Activated naive CD4-positive, alpha-beta T cell treated with anti-CD3 and anti-CD28 coated beads, Interleukin-2, amount 50 U/mL, for 72 hours (primary cell): ENCODE data around the gene IFI30. TPM values are rescaled to one million over a fixed set of nuclear protein-coding genes. Genes with fewer than 3 reads are reported as not detected.
"Not testable (repeated sequence)": the region's sequence is repeated elsewhere in the genome, so short reads cannot be mapped to it uniquely, and the experiment has no call there.

ENCODE experiments used
- ATAC-seq, 2 donors: fragments of 150-1000 bp; cut with Tn5 transposase; 2 replicates each; pipeline ENCODE4 v1.10.0; 2021; ENCODE audit warnings: mild to moderate bottlenecking in 2 of 2, moderate library complexity in 2 of 2
- DNase-seq, 2 donors: peaks; one replicate each; pipeline ENCODE4 v3.0.0; 2021 to 2022; ENCODE audit warnings: low spot score in 2 of 2
- H3K27ac Mint-ChIP-seq, 2 donors: one replicate each; pipeline ENCODE4 v1.8.0; 2022; ENCODE audit warnings: mild to moderate bottlenecking in 2 of 2, mixed read lengths in 2 of 2
- H3K36me3 Mint-ChIP-seq, 2 donors: one replicate each; pipeline ENCODE4 v1.8.0; 2022; ENCODE audit warnings: mixed read lengths in 2 of 2
- H3K9me3 Mint-ChIP-seq, 2 donors: one replicate each; pipeline ENCODE4 v1.8.0; 2022; ENCODE audit warnings: mixed read lengths in 2 of 2
- total RNA-seq, 2 donors: library from RNA; stranded (reverse); gene quantifications; one replicate each; pipeline ENCODE4 v1.2.3, GENCODE V29; 2022

IFI30 gene
- total RNA-seq, 2 donors from 2014 or later, result 28.0 to 65.3 TPM

GRCh38 chr19:18204394-18205199 lies 31.0 kb downstream of the IFI30 start:
- peak; percentile 1 to 25 for ATAC-seq
- H3K9me3 Mint-ChIP-seq, result no peaks in the 10 kb centered on the region

GRCh38 chr19:18205200-18205892 lies 31.7 kb downstream of the IFI30 start:
- ATAC-seq, result no peak
- DNase-seq, result peak; percentile 66 to 69
- H3K9me3 Mint-ChIP-seq, result no peaks in the 10 kb centered on the region
- H3K36me3 Mint-ChIP-seq, result peaks cover 9 to 20% of the 10 kb centered on the region in 2 donors
- peak overlapping the region in 1 of 2 donors; percentile 77 for H3K27ac Mint-ChIP-seq

More at GRCh38 chr19:18204394-18205199, 31.0 kb downstream of the IFI30 start:
- DNase-seq, result peak in 1 of 2 donors; percentile 76
- peak overlapping the region; percentile 77 to 91 for H3K27ac Mint-ChIP-seq
- peaks cover 9 to 20% of the 10 kb centered on the region in 2 donors for H3K36me3 Mint-ChIP-seq

GRCh38 chr19:18206018-18206417 lies 32.4 kb downstream of the IFI30 start:
- peaks cover 9 to 20% of the 10 kb centered on the region in 2 donors for H3K36me3 Mint-ChIP-seq
- no peak for ATAC-seq
- H3K9me3 Mint-ChIP-seq, result no peaks in the 10 kb centered on the region
- H3K27ac Mint-ChIP-seq, result no peak overlapping the region
- no peak for DNase-seq

- DNase-seq (peak in 1 of 2 donors; percentile 82), ATAC-seq (no peak)
- Mint-ChIP-seq H3K27ac (no peak overlapping the region), H3K9me3 (no peaks in the 10 kb centered on the region), H3K36me3 (peaks cover 0 to 5% of the 10 kb centered on the region in 2 donors)
Measured at GRCh38 chr19:18208098-18208951, 34.7 kb downstream of the IFI30 start.

GRCh38 chr19:18209912-18210311 lies 36.3 kb downstream of the IFI30 start:
- peak overlapping the region in 1 of 2 donors; percentile 33 for H3K27ac Mint-ChIP-seq
- not testable (repeated sequence) for DNase-seq, H3K36me3 Mint-ChIP-seq, ATAC-seq, H3K9me3 Mint-ChIP-seq

- Mint-ChIP-seq H3K27ac (no peak overlapping the region), H3K36me3 (no peaks in the 10 kb centered on the region), H3K9me3 (no peaks in the 10 kb centered on the region)
Measured at GRCh38 chr19:18211683-18212082, 38.1 kb downstream of the IFI30 start.

GRCh38 chr19:18214779-18215433 lies 41.3 kb downstream of the IFI30 start:
- Mint-ChIP-seq H3K9me3 (no peaks in the 10 kb centered on the region), H3K36me3 (no peaks in the 10 kb centered on the region), H3K27ac (no peak overlapping the region)
- ATAC-seq, result peak; percentile 59 to 75
- no peak for DNase-seq

More at GRCh38 chr19:18211683-18212082, 38.1 kb downstream of the IFI30 start:
- DNase-seq, result no peak
- ATAC-seq, result no peak

GRCh38 chr19:18216789-18217188 lies 43.2 kb downstream of the IFI30 start:
- Mint-ChIP-seq H3K36me3 (no peaks in the 10 kb centered on the region), H3K27ac (no peak overlapping the region), H3K9me3 (no peaks in the 10 kb centered on the region)
- DNase-seq, result no peak
- ATAC-seq, result no peak

GRCh38 chr19:18218159-18218558 lies 44.5 kb downstream of the IFI30 start:
- H3K9me3 Mint-ChIP-seq, result no peaks in the 10 kb centered on the region
- no peak overlapping the region for H3K27ac Mint-ChIP-seq
- H3K36me3 Mint-ChIP-seq, result no peaks in the 10 kb centered on the region
- ATAC-seq (no peak), DNase-seq (no peak)

- no peaks in the 10 kb centered on the region for H3K36me3 Mint-ChIP-seq
- no peaks in the 10 kb centered on the region for H3K9me3 Mint-ChIP-seq
- DNase-seq (no peak), ATAC-seq (no peak)
- H3K27ac Mint-ChIP-seq, result no peak overlapping the region
Measured at GRCh38 chr19:18218600-18218999, 45.0 kb downstream of the IFI30 start.

GRCh38 chr19:18219911-18220631 lies 46.5 kb downstream of the IFI30 start:
- ATAC-seq, result no peak
- DNase-seq, result no peak
- H3K9me3 Mint-ChIP-seq, result no peaks in the 10 kb centered on the region
- H3K27ac Mint-ChIP-seq, result no peak overlapping the region
- peaks cover 8 to 9% of the 10 kb centered on the region in 2 donors for H3K36me3 Mint-ChIP-seq

- no peak overlapping the region for H3K27ac Mint-ChIP-seq
- ATAC-seq (no peak), DNase-seq (no peak)
- peaks cover 8 to 9% of the 10 kb centered on the region in 2 donors for H3K36me3 Mint-ChIP-seq
- no peaks in the 10 kb centered on the region for H3K9me3 Mint-ChIP-seq
Measured at GRCh38 chr19:18220632-18221275, 47.1 kb downstream of the IFI30 start.

- H3K9me3 Mint-ChIP-seq, result no peaks in the 10 kb centered on the region
- H3K27ac Mint-ChIP-seq, result no peak overlapping the region
- H3K36me3 Mint-ChIP-seq, result peaks cover 8 to 9% of the 10 kb centered on the region in 2 donors
- DNase-seq (no peak), ATAC-seq (no peak)
Measured at GRCh38 chr19:18221815-18222725, 48.5 kb downstream of the IFI30 start.

- no peaks in the 10 kb centered on the region for H3K9me3 Mint-ChIP-seq
- peak in 1 of 2 donors; percentile 57 for DNase-seq
- peaks cover 8 to 9% of the 10 kb centered on the region in 2 donors for H3K36me3 Mint-ChIP-seq
- H3K27ac Mint-ChIP-seq, result peak overlapping the region; percentile 87 to 88
- ATAC-seq, result peak; percentile 14 to 17
Measured at GRCh38 chr19:18223860-18224524, 50.4 kb downstream of the IFI30 start.
